Stimulated activated CD8-positive, alpha-beta memory T cell treated with anti-CD3 and anti-CD28 coated beads, Interleukin-12 subunit alpha, Interleukin-12 subunit beta, amount 100 ng/mL, for 4 hours (primary cell): ENCODE measurements around the gene MED12L.

Source experiments
- DNase-seq: peaks from one replicate; pipeline ENCODE4 v3.0.0-alpha.2; 2020; ENCODE audit warnings: low read depth

MED12L gene

DNA sequence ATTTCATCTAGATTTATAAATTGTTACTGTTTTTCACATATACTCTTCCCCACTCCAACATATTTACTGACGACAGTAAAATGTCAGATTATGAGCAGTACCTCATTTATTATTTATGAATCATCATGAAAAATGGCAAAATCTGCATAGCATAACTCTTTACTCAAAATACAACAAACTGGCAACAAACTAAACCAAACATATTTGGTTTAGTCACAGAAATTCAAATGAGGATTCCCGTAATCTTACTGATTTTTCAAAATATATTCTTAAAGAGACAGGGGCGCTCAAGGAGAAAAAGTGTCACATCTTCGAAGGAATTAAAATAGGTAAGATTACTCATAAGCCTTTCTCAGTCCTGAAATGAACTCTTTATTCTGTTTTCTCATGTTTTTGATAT lies 234.2 kb downstream of the MED12L start:
- no peak for DNase-seq

DNA sequence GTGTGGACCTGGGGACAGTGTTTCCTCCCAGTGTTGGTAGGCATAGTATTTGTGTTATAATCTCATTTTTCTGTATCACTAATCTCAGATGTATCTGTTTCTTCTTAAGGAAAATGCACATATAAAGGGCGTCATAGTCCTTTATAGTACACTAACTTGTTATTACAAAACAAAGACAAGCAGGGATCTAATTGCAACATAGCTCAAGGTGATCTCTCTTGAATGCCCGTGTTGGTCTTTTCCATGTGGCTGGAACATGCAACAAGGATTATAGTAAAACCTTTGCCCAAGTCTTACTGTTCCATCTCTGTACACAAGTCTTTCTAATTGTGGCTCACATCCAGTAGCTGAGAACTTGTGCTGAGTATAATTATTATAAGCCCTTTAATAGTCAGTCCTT lies 234.7 kb downstream of the MED12L start:
- DNase-seq = no peak

DNA sequence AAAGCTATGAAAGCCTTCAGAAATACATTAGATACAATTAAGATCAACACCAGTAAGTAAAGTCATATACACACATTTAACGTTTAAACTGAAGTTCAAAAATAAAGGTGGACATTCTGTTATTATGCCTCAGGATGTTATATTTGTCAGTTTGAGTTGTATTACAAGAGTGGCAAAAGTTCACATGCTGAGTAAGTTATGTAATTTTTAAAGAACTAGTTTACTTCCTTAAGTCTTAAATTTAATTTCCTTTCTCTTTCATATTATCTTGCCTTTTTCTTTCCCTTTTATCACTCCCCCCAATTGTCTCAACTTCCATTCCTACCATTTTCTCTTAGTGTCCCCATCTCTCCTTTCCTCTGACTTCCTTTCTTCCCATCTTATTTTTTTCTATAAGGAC lies 236.1 kb downstream of the MED12L start:
- DNase-seq = no peak

DNA sequence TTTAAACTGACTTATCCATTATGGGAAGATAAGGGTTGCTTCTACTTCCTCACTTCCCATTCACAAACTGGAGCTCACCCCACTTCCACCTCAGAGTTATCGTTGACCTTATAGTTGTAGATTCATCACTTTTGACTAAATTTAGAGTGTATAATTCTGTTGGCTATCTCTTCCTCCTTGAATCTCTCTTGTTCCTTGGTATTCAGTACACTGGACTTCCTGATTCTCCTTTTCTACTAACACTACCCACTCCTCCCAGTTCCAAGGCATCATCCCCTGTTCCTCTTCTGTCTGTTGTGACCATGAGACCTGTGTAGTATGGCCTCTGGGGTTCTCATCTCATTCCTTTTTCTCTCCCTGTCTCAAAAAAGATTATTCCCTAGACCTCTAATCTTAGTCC lies 237.0 kb downstream of the MED12L start:
- DNase-seq = no peak

DNA sequence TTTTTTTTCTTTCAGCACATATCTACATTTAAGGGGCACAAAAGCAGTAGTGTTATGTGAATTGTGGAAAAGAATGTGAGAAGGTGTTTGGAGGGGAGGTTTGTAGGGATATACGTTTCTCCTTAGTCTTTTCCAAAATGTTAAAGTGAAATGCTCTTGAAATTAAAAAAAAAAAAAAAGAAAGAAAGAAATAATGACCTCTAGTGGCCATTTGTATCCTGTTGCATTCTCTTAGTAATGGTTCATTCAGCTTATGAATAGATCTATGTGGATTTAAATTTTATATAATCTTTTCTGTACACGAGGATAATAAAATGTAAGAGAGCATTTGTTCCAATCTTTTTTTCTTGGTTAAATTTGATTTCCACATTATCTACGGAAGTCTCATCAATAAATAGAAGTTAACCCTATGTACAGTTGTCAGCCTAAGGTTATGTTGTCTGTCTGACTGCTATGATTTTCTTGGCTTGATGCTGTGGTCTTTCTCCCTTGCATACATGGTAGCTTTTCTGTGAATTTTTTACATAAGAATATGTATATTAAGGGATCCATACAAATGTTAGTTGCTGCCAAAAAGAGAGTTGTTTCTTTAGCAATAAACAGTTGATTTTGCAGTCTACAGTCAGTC lies 242.2 kb downstream of the MED12L start:
- DNase-seq = no peak

DNA sequence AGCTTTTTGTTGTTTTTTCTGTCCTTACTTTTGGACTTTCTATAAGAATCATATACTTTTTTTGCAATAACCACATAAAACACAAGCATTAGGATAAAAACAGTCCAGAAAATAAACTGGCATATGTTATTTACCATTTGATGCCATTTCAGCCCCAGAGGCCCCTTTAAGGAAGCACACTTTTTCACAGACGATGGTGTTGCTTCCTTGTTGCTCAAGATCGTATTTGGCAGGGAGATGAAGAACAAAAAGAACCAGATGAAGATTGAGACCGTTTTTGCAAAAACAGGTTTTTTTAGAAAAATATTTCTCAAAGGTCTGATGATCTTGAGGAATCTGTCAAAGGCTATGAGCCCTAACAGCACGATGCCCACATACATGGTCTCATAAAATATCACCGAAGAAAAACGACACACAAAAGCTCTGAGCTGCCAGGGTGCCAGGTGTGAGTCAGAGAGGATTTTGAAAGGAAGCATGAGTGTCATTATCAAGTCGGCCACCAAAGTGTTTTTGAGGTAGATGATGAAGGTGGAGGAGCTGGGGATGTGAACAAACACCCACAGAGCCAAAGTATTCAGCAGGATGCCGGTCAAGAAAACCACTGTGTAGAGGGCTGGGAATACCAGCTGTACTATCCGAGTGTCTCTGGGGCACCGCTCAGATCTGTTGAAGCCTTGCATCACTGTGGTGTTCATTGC lies 243.0 kb downstream of the MED12L start:
- peak; percentile 11 for DNase-seq

DNA sequence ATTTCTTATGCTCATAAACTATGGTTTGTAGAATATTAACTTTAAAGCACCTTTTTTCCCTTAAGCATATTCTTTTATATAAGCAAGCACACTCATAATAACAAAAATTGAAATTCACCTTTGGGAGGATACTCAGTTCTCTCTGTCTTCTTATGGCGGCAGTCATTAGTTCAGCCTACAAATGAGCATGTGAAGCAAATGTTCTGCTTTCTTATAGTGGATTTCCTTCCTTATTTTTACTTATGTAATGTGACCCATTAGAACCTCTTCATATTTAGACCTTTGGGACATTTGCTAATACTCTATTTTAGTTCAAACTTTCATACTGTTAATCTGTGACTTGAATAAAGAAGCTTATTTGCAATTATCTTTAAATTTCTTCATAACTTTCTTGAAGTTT lies 243.9 kb downstream of the MED12L start, which contains the start of gene P2RY13:
TSS of gene P2RY13 (minus strand) at position 187 of the 400 bp plus-strand sequence. CDS start at position 166, 21 bp downstream.
- DNase-seq = no peak

DNA sequence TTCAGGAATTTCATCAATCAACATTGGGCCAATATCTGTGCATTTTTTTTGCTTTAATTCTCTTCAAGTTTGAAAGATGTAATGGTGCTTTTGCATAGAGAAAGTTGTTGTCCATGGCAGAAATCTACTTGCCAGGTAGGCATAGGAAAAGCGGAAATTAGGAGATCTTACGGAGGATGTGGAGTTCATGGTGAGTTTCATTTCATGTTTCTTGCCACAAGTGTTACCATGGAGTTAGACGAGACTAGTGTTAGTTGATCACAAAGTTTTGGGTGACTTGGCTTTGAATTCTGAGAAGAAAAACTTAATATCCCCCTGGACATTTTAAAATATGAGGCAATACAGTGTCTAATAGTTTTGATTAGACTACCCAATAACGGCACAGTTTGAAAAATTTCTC lies 244.9 kb downstream of the MED12L start:
- DNase-seq = no peak

DNA sequence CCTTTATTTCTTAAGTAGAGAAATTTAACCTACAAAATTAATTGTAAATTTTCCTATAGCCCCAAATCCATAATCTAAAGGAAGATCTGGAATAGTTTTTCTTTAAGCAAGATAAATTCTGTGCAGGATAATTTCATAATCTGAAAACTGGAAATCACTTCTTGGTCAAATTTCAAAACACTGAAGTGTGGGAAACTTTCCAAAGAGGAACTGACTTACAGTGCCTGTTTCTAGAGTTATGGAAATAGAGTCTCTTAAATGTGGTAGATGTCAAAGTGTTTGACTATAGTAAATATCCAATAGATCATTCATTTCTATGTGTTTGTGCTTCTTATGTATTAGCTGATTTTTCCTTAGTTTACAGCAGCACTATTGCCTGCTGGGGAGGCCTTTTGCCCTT lies 245.4 kb downstream of the MED12L start:
- DNase-seq = no peak

DNA sequence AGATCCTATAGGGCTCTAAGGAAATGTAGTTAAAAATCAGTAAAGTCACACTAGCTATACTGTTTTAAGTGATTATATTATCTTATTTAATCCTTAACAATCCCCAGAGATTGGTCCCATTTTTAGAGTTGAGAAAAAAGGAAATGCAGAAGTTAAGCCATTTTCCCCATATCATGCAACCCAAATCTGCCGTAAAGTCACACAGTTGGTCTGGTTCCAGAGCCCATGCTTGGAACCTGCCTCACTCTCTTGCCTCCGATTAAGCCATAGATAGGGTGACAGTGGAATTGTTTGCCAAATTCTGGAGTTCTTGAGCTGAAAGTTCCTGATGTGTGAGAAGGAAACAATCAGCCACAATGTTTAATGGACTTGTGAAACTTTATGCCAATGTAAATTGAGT lies 246.2 kb downstream of the MED12L start:
- no peak for DNase-seq

DNA sequence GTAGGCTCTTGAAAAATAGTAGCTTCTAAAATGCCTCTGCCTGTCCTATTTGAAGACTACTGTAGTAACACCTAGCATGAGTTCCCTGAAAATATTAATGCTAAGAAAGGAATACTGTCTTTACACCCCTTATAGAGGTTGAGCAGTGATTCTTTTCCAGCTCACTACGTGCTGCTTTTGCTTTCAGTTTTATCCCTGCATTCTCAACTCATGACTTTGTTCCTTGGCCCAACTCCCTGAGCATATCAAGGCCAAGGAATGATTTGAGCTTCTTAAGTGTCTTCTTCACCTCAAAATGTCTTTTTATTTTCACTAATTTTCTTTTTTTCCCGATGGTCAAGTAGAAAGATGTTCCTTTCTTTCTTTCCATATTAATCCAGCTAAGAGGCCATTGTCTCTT lies 260.4 kb downstream of the MED12L start:
- DNase-seq = no peak

DNA sequence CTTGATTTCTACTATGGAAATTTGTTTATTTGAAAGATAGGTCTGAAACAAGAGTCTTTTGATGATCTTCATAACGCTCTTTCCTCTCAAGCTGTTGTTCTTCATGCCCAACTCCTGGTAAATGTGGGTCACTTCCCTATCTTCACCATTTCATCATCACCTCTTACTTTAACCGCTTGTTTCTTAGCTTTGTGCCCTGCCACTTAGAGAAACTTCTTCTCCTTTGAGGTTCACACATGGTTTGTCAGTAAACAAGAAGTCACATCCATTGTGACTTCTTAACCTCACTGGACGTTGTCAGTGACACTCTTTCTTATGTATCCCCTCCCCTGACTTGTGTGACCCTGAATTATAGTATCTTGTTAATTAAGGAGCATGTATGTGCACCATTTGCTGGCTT lies 260.8 kb downstream of the MED12L start:
- DNase-seq = no peak

DNA sequence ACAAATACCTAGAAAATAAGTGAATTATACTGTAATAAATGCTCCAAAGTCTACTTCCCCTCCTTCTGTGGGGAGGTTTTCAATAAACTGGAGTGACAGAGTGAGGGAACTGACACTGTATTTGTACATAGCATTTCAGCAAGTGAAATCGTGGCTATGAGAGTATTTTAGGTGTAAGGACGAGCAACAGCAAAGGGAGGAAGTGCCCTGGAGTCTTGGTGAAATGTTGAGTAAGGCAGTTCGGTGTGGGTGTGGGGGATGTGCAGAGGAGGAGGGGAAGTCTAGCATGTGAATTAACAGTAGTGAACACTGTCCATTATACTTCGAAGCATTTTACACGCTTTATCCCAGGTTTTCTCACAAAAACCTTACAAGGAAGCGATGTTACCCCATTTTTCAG lies 262.0 kb downstream of the MED12L start:
- no peak for DNase-seq

DNA sequence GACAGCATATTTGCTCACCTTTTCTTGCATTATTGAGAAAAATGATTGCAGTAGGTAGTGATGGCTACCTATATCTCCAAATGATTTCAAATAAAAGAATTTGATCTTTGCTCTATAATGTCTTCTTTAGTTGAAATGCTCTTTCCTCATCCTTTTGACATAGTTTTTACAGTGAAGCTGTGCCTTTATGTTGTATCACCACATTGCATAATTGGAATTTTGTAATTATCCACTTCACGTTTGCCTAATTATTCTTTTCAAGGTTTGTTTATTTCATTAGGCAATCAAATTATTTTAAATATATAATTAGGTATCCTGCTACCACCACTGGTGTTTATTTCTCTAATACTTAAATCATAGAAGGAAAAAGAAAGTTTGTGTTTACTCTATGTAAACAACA lies 265.2 kb downstream of the MED12L start:
- no peak for DNase-seq

DNA sequence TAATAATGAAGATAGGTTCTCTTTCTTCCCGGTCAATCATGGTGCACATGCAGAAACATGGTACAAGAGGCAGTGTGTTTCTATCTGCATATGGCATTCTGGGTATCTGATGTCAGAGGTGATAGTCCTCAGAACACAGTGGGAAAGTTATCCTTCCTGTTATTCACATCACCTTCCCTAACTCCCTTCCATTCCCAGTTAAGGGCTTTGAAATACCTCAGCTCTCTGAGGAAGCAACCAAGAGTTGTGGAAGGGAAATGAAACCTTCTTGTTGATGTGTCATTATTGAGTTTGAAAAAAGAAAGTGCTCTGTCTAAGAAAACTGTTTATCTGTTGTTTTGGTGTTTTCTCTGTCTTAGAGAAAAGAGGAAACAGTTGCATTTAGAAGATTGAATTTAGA lies 265.8 kb downstream of the MED12L start:
- no peak for DNase-seq

DNA sequence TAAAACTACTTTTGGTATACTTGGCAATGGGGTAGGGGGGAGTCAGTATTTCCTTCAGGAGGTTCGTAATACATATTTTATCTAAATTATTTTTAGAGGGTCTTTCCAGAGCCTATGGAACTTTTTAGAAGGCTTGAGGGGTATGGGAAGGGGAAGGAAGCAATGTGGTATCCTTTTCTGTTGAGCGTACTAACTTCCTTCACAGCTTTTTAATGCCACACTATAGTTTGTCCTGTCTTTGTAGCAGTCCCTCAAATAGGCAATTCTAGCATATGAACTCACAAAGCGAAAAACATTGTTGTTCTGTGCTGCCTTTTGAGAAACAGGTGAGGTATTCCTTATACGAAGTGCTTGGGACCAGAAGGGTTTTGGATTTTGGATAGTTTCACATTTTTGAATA lies 266.2 kb downstream of the MED12L start:
- no peak for DNase-seq

DNA sequence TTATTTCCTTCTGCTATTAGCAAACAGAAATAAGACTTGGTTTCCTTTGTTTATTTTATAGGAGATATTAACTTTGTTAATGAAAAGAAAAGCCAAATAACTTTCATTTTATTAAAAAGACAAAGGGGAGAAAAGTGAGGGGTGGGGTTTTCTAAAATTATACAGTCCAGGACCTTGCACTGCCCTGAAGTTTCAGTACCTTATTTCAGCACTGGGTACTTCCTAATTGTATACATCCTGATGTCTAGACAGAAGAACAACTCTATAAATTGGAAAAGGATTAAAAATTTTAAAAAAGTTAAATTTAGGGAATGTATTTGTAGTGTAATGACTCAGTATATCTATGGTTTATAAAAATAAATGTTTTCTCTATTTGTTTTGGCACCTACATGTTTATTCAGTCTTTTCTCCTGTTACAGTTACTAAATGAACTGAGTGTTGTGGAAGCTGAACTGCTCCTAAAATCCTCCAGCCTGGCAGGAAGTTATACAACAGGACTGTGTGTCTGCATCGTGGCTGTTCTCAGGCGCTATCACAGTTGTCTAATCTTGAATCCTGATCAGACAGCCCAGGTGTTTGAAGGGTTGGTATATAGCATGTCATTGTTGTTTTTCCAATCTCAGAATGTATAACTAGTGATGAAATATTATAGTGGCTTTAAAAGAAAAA lies 271.5 kb downstream of the MED12L start:
- no peak for DNase-seq

DNA sequence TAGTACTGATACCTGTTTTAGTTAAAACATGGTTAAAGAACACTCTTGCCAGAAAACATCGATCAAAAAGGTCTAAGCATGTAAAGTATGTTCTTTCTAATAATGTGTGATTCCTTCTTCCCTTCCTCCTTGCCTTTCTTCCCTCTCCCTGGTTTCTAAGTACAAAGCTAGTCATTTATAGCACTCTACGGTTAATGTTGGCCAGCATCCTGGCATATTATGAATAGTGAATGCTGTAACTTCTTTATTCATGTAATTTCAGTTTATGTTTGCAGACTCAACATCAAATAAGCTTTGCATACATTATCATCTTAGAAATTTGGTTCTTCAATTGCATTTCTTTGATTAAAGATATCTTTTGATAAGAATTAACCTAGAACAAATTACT lies 272.0 kb downstream of the MED12L start:
- DNase-seq = no peak

DNA sequence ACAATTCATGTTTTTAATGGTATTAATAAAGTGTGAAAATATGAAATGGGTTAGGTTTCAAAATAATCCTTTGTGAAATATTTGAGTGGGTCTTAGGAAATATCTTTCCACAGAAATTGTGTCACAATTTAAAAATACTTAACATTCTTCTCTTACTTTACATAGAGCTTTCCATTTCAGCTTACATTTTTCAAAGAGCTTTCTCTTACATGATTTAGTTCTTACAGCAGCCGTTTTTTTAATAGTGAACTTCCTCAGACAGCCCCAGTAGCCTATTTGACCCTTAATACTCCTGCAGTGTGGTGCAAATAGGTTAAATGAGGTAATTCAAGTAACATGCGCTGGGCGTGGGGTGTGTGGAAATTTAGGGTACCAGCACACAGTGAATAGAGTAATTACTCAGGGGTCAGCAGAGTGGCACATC lies 277.3 kb downstream of the MED12L start:
- DNase-seq = no peak

DNA sequence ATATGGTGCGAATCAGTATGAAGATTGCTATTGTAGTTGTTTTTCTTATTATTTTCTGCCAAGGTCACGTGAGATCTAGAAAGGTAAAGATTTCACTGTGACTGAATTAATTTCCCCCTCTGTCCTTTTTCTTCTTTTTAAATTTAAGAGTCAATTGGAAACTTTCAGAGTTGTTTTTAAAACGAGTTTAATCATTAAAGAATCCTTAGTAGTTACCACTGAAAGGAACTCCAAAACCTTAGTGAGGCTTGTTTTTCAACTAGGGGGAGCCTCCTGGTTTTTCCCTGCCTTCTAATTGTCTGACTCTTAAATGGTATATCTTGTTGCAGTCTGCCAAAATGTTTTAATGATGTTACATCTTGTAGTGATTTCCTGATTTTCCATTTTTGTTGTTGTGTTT lies 281.5 kb downstream of the MED12L start:
- no peak for DNase-seq

DNA sequence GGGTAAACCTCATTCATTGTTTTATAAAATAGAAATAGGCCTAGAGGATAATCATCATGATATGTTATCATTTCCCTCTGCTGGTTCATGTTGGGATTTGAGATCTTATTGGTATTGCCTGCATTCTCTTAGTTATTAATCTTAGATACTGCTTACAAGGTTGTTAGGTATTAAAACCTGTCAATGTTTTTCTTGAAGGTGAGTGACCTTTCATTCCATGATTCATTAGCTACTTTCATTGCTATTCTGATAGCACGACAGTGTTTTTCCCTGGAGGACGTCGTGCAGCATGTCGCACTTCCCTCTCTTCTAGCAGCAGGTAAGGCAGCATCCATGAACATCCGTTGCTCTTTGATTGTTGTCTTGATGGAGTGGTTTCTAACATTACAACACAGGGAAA lies 282.0 kb downstream of the MED12L start:
- no peak for DNase-seq

DNA sequence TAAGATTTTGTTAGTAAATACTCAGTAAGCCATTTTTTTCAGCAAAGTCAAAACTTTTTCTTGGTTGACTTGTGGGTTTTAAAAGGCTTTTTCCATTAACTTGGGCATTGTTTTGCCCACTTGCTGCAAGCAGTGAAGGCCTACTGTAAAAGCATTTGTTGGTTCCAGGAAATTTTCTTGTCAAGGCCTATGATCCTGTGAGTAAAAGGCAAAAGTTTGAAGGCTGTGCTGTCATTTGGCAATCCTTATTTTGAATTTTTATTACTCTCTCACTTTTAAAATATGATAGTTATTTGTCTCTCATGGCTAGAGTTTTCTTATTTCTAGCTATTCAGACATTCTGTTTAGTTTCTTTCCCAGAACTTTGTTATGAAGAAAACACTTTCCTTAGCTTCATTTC lies 286.1 kb downstream of the MED12L start:
- DNase-seq = no peak

DNA sequence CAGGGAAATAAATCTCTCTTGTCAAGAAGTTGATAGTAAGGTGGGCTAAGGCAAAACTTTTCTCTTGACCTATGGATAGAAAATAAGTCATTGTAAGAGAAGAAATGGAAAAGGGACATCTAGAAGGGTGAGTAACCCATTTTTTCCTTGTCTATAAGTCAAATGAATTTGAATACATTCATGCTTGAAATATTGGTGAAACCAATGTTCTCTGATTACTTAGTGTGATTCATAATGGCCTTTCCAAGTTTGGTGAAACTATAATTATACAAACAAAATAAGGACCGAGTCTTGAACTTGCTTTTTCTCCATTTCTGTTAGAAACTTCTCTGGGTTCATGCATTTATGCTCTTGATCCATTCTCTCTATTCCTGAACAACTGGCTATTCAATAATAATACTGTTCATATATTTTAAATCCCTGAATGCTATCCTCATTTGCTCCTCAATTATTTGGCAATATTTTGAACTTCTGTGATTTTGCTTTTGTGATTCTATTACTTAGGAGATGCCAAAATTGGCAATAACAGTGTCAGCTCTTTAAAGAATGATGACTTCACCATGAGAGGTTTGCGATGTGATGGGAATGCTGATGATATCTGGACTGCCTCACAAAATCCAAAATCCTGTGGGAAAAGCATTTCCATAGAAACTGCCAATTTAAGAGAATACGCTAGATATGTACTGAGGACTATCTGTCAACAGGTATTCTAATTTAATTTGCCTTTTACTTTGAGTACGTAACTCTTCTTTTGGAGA lies 286.8 kb downstream of the MED12L start:
- DNase-seq = no peak
